PC-3 (cell line): ENCODE results near the gene IRAK3.

Experiments used
- EZH2 ChIP-seq: fragments of 300-600 bp; sonication (generic); IDR thresholded peaks from one replicate; pipeline ENCODE4 v1.6.1; 2017; ENCODE audit warnings: antibody characterized with exemption, mild to moderate bottlenecking, low read length; ENCODE audit not compliant: unreplicated experiment
- TF ChIP-seq, protein P1 (sequence below): fragments of 300-600 bp; sonication (generic); conservative IDR thresholded peaks from 2 replicates; pipeline ENCODE4 v1.5.1; 2017; ENCODE audit warnings: antibody characterized with exemption, low read depth, mild to moderate bottlenecking, low read length

DNA sequence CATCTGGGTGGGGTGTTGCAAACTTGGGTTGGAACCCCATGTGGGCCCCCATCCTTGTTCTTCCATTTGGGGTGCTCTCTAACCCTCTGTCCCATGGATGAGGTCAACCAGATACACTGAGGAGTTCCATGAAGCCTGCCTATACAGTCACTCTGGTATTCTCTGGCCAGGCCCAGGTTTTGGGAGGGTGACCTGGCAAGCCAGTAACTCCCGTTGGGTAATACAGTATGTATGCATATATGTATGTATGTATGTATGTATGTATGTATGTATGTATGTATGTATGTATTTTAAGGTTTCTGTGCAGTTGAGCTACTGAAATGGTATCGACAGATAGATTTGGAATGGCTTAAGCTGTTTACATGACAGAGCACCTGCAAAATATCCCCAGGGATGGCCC lies 100.5 kb downstream of the IRAK3 start:
- TF ChIP-seq, protein P1, sequence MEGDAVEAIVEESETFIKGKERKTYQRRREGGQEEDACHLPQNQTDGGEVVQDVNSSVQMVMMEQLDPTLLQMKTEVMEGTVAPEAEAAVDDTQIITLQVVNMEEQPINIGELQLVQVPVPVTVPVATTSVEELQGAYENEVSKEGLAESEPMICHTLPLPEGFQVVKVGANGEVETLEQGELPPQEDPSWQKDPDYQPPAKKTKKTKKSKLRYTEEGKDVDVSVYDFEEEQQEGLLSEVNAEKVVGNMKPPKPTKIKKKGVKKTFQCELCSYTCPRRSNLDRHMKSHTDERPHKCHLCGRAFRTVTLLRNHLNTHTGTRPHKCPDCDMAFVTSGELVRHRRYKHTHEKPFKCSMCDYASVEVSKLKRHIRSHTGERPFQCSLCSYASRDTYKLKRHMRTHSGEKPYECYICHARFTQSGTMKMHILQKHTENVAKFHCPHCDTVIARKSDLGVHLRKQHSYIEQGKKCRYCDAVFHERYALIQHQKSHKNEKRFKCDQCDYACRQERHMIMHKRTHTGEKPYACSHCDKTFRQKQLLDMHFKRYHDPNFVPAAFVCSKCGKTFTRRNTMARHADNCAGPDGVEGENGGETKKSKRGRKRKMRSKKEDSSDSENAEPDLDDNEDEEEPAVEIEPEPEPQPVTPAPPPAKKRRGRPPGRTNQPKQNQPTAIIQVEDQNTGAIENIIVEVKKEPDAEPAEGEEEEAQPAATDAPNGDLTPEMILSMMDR, result no peak
- TF ChIP-seq EZH2, result no peak
